Measurements from ENCODE around the gene CEP131.

The CEP131 gene

DNA sequence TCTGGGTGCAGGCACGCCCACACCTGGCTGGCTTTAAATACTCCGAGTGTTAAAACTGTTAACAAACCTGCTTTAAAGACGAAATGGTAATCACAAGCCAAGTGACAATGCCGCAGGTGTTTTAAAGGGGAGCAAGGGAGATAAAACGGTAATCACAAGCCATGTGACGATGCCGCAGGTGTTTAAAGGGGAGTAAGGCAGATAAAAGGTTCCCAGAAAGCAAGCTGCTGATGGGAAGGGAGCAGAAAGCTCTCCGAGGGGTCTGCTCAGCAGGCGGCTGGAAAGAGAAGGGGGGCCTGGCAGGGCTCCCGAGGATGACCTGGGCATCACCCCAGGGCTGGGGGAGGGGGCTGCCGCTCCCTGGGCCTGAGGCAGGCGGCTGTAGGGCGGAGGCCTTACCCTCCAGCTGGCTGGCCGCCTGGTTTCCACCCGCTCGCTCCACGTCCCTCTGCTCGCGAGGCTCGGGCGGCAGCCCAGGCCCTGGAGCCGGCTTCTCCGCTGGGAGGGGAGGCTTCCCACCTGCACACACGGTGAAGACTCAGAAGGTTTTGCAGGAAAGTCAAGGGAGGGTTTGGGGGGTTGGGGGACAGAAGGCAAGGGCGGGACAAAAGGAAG lies 28.4 kb upstream of the CEP131 start:
- DNase-seq, result no peak

DNA sequence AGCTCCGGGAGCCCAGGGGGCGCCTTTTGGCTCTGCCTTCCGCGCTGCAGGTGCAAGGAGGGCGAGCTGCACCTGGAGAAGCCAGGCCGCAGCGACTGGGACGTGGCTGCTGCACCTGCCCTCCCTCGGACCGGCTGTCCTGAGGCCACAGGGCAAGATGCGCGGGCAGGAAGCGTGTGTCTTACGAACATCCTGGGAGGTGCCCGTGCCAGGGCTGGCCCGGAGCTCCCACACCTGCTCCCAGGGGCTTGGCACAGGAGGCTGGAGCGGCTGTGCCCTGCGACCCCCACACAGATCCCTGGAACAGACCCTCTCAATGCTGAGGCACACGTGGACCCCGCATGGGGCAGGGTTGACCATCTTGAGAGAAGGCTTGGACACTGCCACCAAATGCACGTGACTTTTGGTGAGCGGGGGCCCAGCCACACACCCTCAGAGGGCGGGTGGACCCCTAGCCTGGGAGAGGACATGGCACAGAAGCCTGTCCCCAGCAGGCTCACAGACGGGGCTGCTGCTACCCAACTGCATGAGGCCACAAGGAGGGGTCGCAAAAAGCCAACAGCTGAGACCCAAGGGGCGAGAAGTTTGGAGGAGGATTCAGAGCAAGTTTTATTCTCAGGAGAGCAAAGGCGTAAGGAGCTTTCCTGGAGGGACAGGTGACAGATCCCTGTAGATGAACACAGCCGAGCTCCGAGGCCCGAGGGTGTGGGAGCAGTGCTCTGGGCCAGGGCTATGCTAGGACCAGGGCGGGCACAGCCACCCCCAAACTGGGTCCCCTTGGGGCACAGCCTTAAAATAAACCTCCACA lies 27.7 kb upstream of the CEP131 start:
- DNase-seq, result no peak

DNA sequence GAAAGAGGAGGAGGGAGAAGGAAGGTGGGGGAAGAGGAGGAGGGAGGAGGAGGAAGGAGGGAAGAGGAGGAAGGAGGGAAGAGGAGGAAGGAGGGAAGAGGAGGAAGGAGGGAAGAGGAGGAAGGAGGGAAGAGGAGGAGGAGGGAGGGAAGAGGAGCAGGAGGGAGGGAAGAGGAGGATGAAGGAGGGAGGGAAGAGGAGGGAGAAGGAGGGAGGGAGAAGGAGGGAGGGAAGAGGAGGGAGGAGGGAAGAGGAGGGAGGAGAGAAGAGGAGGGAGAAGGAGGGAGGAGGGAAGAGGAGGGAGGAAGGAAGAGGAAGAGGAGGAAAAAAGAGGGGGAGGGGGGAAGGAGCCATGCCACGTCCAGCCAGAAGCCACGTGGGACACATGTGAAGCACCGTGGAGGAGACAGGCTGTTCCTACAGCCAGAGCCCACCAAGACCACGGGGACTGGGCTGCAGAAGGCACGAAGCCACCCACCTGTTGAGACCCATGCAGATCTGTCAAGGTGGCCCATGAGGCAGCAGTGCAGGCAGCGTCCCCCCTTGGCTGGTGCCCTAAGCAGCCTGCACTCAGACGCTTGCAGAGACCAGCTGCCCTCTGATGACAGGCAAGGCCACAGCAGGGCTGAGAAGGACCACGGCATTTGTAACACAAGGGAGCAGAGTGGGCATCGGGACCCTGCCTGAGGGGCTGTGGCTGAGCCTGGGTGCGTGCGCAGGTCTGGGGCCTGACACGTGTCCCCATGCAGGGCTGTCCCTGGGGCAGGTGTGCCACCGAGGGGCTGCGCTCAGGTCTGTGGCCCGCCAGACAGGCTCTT lies 26.7 kb upstream of the CEP131 start:
- peak; percentile 46 for DNase-seq

DNA sequence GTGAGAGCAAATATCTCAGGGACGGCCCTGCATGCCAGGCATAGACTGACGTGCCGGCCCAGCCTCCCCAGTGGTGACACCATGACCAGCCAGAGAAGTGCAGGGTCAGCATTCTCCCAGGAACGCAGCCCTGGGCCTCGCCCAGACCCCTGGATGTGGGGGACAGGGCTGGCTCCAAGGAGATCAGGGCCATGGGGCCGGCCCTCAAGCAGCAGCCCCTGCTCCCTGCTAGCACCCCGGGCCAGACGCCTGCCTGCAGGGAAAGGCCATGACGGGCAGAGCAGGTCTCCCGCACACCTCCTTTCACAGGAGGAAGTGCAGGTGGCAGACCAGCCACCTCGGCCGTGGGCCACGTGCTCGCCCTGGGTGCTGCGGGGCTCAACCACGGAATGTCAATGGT lies 25.9 kb upstream of the CEP131 start:
- DNase-seq, result no peak

DNA sequence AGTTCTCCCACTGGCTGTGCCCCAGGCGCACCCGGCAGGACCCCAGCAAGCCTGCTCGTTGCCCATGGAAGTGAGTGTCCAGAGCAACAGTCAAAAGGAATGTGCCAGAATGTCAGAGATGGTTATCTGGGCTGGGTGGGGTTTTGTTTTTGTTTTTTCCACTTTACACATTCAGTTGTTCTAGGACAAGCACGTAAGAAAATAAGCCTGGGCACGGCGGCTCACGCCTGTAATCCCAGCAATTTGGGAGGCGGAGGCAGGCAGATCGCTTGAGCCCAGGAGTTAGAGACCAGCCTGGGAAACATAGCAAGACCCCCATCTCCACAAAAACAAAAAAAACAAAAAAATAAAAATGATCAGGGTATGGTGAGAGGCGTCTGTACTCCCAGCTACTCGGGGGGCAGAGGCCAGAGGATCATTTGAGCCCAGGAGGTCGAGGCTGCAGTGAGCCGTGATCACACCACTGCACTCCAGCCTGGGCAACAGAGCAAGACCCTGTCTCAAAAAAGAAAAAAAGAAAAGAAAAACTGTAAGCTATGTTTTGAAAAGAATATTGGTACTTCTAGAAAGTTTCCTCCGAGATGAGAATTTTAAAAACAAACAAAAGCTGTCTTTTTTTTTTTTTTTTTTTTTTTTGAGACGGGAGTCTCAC lies 24.7 kb upstream of the CEP131 start:
- no peak for DNase-seq

DNA sequence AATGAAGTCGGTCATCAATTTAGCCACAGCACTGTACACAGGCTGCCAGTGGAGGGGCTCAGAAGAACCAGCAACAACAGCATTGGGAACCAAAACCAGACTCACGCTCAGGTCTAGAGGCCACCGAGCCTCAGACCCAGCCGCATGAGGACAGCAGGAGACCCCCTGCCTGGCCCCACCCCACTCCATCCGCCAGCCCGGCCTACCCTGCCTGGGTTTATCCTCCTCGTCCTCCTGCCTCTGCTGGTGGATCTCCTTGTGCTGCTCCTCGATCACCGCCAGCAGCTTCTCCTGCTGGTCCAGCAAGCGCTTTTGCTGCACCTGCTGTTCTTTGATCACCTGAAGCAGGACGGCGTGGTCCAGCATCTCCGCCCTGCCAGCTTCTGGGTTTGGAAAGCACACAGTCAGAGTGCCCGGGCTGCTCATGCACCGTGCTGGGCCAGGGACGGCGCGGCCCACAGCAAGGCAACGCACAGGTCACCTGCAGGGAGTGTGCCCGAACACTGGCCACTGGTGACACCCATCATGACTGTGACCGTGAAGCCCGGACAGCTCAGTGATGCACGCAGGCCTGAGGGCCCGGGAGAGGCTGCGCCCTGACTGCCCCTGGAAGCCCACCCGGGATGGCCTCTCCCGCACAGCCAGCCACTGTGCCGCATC lies 24.0 kb upstream of the CEP131 start:
- no peak for DNase-seq

DNA sequence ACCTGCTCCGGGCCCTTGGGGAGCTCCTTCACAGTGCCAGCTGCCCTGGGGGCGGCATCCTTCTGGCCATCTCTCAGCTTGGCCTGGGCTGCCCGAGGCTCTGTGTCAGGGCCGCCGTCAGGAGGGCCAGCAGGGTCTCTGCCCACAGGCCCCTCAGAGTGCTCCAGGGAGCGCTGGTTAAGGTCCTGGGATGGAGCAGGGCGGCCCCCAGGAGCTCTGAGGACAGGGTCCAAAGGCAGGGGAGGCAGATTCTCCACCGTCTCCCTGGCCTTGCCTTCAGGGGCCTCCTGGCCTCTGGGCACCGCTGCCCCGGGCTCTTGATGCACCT lies 23.5 kb upstream of the CEP131 start:
- DNase-seq, result no peak

DNA sequence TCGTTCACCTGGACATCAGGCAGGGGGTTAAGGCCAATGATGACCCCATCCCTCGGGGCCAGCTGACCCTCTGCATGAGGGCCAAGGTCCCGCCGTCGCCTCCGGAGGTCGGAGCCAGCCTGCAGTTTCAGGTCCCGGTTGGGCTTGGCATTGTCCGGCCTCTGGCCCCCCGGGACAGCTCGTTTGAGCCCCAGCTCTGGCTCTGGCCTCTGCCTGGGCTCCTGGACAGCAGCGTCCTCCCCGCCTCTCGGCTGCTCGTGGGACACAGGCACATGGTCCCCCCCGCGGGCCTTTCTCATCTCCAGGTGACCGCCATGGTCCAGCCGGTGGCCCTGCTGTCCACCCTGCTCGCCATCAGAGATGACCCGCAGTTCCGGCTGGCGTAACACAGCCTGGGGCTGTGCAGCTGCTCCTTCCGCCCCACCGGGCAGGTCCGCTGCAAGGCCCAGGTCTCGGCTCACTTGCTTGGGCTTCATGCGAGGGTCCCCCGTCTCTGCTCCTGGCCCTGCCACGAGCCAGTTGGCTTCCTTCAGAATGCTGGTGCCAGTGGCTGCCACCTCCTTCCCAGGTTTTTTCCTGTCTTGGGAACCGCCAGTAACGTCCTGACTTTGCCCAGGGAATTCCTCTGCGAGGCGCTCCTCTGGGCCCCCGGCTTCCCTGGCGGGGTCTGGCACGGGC lies 23.0 kb upstream of the CEP131 start:
- no peak for DNase-seq

DNA sequence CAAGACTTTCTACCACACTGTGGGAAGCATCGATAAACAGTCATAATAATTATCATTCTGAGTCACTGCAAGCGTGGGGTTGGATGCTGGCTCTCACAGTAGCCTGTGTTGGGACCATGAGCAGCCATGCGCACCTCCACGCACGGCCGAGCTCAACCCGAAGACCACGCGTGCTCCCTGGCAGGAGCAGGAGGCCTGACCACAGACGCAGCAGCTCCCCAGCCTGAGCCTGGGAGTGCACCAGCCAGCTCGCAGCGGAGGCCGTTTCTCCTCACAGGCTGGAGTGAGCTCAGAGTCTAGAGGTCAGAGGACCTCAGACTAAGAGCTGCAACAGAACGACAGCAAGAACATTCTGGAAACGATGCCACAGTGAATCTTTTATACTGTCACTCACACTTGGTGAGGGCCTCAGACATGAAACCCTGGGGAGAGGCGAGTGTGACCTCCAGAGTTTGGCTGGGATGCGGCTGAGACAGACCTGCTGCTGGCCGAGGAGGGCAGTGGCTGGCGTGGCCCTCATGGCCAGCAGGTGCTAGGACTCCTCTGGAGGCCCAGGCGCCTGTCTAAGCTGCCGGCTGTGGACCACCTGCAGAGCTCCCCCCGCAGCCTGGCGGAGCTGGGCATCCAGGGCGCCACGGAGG lies 22.4 kb upstream of the CEP131 start:
- DNase-seq, result no peak

DNA sequence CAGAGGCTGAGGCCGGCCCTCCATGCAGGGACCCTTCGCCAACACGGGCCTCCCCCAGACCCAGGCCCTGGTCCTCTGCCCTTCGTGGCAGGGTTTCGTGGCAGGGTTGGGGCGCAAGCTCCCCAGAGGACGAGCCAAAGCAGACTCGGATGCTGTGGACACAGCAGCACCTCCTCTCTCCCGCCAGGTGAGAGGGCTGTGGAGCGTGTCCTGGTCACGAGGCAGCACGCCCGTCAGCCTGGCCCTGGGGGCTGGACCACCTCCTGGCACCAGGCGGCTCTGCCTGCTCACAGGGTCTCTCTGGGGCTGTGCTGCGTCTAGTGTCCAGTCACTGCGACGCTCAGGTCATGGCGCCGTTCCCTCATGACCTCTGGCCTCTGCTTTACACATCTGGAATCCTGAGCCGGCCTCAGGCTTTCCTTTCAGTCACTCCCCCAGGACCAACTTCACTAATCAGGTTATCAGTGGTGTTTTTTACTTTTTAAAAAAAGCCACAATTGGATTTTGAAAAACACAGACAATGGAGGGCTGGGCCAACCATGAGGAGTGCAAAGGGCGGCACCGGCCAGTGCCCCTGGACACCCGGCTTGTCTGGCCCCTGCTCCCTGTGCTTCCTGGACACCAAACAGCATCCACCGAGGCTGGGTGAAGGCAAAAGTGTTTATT lies 21.7 kb upstream of the CEP131 start:
- no peak for DNase-seq

DNA sequence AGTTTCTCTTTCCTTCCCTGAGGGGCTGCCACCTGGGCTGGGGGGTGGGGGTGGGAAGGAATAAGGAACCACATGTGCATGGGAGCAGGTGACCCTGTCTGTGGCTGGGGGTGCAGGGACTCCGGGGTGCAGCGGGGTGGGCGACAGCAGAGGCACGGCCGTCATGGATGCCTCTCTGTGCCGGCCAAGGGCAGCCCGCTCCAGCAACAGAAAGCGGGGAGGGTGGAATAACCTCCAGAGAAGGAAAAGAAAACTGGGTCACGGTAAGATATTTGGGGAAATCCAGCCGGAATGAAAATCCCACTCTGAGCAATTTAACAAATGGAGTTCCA lies 20.5 kb upstream of the CEP131 start:
- no peak for DNase-seq

DNA sequence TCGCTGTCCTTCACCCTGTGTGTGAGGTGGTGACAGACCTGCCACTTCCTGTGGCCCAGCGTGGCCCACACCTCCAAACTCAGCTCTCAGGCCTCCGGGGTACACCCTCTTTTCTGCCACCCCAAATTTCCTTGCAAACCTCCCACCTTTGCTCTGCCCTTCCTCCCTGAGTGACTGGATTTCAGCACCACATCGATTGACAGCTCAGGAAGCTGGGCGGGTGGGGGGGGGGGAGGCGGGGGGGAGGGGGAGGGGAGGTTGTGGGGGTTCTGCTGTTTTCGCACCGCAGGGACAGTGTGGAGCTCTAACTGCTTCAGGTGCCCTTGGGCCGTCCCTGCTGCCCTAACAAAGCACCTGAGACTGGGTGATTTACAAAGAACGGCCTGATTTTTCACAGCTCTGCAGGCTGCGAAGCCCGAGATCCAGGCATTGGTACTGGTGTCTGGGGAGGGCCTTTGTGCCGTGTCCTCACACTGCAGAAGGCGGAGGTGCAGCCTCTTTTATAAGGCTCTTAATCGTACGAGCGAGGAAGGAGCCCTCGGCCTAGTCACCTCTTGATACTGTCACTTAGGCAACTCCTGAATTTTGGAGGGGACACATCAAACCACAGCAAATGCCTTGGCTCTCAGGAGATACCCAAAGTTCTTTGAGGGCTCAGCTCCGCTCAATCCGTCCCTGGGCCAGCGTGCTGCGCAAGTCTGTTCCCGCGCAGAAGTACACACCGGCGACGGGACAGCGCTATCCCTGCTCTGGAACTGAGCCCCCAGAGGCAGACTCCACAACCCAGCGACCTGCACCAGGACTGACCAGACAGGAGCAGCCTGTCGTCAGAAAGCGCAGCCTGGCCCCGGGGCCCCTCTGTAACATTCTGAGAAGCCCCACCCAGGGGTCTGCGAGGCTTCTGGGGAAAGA lies 19.9 kb upstream of the CEP131 start:
- no peak for DNase-seq

DNA sequence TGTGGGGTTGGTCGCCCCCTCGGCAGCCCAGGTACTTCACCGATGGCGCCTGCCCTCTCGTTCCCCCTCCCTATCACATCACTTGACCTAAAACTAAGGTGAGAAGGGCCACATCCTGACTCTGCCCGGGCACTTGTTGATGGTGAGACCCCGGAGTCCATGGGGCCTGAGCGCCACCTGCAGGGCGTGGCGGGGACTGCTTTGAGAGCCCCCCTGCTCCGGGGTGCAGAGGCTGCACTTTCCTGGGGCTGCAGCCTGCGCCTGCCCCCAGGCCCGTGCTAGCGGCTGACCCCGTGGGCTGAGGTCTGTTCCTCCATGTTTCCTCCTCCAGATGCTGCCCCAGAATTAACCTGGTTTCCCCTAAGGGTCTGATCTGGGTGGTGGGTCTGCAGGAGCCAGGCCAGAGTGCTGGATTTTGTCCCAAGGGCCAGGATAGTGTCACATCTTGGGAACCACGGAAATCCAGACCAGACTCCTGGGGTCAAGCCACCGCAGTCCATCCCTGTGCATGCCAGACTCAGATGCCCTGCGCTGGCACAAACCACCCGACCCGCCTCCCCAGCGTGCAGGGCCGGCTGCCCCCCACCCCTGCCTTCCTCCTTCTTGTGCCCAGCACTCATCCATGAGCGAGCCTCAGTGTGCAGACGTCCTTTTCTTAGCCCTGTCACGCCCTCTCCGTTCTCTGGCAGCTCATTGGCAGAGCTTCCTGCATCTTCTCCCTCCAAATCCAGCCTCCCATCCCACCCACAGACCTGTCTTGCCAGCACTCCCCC lies 19.1 kb upstream of the CEP131 start:
- peak; percentile 64 for DNase-seq

DNA sequence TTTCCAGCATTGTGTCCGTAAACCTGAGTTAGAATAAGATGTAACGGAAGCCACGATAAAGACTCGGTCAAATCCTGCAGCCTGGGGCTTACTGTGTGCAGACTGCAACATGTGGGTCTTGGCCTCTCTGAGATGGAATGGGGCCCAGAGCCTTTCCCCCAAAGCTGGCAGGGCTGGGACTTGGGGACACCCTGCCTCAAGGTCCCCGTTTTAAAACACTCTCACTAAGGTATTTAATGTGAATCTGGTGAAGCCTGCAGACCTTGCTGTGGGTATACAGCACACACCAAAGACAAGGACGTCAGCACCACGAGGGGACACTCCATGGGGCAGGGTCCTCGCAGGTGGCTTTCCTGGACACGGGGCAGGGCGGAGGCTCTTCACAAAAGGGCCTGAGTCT lies 18.4 kb upstream of the CEP131 start:
- no peak for DNase-seq

DNA sequence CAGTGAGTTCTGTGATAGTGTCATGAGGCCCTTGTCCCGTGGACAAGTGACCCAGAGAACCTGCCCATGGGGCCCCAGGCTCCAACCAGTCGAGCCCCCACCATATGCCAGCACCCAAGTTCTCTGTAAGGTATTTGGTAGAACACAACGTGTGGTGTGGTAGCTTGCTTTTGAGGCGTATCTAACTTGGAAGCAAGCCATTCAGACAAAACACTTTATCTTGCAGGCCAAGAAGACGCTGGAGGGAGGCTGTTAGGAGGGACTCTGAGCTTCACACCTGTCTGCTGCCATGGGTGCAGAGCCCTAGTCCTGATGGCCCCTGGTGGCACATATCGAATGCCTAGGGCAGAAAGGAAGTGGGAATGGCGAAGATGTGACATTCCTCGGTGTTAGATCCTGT lies 18.0 kb upstream of the CEP131 start:
- DNase-seq, result no peak

DNA sequence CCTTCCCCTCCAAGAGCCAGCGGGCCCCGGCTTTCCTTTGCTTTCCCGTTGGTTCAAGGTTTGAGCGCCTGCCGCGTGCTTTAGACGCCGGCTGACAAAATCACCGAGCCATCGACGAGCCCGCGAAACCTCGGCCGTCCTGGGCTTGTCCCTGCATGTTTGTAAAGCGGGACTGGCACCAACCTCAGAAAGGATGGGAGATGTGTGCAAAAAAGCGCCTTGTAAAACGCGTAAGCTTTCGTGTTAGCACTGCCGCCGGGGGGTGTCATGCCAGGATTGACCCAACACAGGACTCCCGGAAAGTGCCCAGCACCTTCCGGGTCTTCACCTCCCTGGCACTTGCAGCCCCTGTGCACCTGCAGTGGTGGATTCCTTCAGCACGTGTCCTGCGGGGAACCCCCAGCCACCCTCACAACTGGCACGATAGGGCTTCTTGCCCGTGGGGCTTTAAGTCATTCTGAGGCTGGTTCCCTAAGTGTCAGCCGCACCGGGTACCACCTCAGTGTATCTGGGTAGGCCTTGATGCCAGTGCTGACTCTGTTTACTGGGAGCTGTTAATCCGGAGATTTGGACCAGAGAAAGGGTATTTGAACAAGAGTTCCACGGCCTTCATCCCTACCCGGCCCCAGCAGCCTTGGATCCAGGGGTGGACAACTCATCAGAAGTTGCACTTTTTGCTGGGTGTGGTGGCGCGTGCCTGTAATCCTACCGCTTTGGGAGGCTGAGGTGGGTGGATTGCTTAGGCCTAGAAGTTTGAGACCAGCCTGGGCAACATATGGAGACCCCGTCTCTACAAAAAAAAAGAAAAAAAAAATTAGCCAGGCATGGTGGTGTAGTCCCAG lies 17.2 kb upstream of the CEP131 start:
- peak; percentile 72 for DNase-seq

DNA sequence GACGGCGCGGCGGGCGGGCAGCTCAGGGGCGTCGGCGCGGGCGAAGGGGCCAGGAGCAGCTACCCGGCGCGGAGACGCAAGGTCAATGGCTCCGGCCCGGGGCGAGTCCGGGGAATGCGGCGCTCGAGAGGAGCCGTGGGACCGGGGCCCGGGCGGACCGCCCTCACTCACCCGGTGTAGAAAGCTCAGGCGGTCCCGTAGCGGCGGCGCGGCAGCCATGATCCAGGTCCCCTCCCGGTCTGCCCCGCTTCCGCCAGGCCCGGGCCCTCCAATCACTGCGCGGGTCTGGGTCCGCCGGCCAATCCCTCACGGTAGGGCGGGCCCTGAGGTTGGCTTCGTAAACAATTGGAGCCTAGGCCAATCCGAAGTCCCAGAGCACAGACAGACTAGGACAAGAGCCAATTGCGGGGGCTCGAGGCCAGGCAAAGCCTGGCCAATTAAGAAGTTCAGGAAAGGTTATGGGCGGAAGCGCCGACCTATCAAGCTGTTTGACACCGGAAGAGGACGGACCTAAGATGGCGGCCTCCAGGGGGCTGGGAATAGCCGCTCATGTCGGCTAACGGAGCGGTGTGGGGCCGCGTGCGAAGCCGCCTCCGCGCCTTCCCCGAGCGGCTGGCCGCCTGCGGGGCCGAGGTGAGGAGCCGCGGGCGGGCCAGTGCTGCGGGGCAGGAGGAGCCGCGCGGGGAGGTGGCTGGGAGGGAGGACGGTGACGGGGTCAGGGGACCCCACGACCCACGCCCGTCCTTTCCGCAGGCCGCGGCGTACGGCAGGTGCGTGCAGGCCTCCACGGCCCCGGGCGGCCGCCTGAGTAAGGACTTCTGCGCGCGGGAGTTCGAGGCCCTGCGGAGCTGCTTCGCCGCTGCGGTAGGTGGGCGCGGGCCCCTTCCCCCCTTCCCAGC lies 16.3 kb upstream of the CEP131 start, which contains the start of the genes NDUFAF8 and TEPSIN:
Gene NDUFAF8, plus strand, starts transcription at position 504 of the 899 bp plus-strand sequence. Its CDS starts 46 bp downstream, at position 550.
Gene TEPSIN, minus strand, starts transcription at position 241 of the 899 bp plus-strand sequence. Its CDS starts 22 bp downstream, at position 219.
- DNase-seq, result peak; percentile 100
